ENCODE results near the gene GABRG3. TPM values are rescaled to one million over a fixed set of nuclear protein-coding genes. Genes with fewer than 3 reads are reported as not detected.

GABRG3 gene
- total and polyA plus RNA-seq, 7 donors = under 0.01 to 0.28 (median 0.05) TPM; not detected in 3

DNA sequence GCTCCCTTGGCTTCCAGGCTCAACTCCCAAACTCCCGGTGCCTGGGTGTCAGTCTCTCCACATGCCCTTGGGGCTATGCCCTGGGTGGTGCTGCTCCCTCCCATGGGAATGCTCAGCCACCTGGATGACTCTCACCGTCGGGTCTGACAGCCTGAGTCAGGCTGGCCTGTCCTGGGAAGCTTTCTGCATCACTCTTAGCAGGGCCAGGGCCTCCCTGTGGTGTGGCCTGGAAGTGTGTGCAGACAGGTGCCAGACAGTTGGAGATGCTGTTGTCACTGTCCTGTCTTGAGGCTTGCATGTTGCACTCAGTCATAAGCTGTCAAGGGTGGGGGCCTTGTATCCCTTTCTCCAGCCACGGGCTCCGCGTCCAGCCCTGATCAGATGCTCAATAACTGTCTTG lies 71.7 kb downstream of the GABRG3 start:
- 87 to 89% methylated on average over 6 of the region's 6 CpGs for WGBS, 2 donors
- H3K27ac ChIP-seq = no peak overlapping the region
- no peaks in the 10 kb centered on the region for H3K36me3 ChIP-seq
- H3K4me3 ChIP-seq = no peak overlapping the region
- no peaks in the 10 kb centered on the region for H3K9me3 ChIP-seq
- intact Hi-C loops (cut with DNase I) = no loop called here
- no peaks in the 10 kb centered on the region for H3K27me3 ChIP-seq
- TF ChIP-seq POLR2AphosphoS5 (IDR thresholded peaks at IDR 0.05) = no peak
- no peak for DNase-seq
- no peaks in the 10 kb centered on the region for H3K4me1 ChIP-seq

- Histone ChIP-seq H3K27me3 (no peaks in the 10 kb centered on the region), H3K4me1 (no peaks in the 10 kb centered on the region), H3K27ac (no peak overlapping the region), H3K4me3 (no peak overlapping the region), H3K36me3 (no peaks in the 10 kb centered on the region), H3K9me3 (no peaks in the 10 kb centered on the region)
- DNase-seq = no peak
- TF ChIP-seq POLR2A (IDR thresholded peaks at IDR 0.05) (no peak), EP300 (IDR thresholded peaks at IDR 0.05) (no peak), CTCF (IDR thresholded peaks at IDR 0.05) (no peak), POLR2AphosphoS5 (IDR thresholded peaks at IDR 0.05) (no peak)
- intact Hi-C loops (cut with DNase I) = no loop called here
- WGBS, 2 donors = 76 to 79% methylated on average over 6 of the region's 6 CpGs
Measured at GRCh38 chr15:27043770-27044169, 72.8 kb downstream of the GABRG3 start.

- Histone ChIP-seq H3K27ac (no peak overlapping the region), H3K36me3 (no peaks in the 10 kb centered on the region), H3K4me1 (no peaks in the 10 kb centered on the region), H3K9me3 (no peaks in the 10 kb centered on the region), H3K4me3 (no peak overlapping the region), H3K27me3 (no peaks in the 10 kb centered on the region)
- no peak for DNase-seq
- no peak for TF ChIP-seq EP300 (IDR thresholded peaks at IDR 0.05)
- no peak for TF ChIP-seq CTCF (IDR thresholded peaks at IDR 0.05)
- TF ChIP-seq POLR2A (IDR thresholded peaks at IDR 0.05) = no peak
- TF ChIP-seq POLR2AphosphoS5 (IDR thresholded peaks at IDR 0.05) = no peak
- 90 to 91% methylated on average over 16 of the region's 16 CpGs for WGBS, 2 donors
- intact Hi-C loops (cut with DNase I) = no loop called here
Measured at GRCh38 chr15:27045796-27046195, 74.8 kb downstream of the GABRG3 start.

- Histone ChIP-seq H3K27me3 (no peaks in the 10 kb centered on the region), H3K4me1 (no peaks in the 10 kb centered on the region), H3K27ac (no peak overlapping the region), H3K9me3 (no peaks in the 10 kb centered on the region), H3K36me3 (no peaks in the 10 kb centered on the region), H3K4me3 (no peak overlapping the region)
- TF ChIP-seq EP300 (IDR thresholded peaks at IDR 0.05) (no peak), POLR2A (IDR thresholded peaks at IDR 0.05) (no peak), POLR2AphosphoS5 (IDR thresholded peaks at IDR 0.05) (no peak), CTCF (IDR thresholded peaks at IDR 0.05) (no peak)
- 75 to 81% methylated on average over 3 of the region's 3 CpGs for WGBS, 2 donors
- intact Hi-C loops (cut with DNase I) = no loop called here
- DNase-seq = no peak
Measured at GRCh38 chr15:27046880-27047279, 75.9 kb downstream of the GABRG3 start.

- TF ChIP-seq CTCF (IDR thresholded peaks at IDR 0.05) = no peak
- TF ChIP-seq POLR2AphosphoS5 (IDR thresholded peaks at IDR 0.05) = no peak
- no peak for TF ChIP-seq POLR2A (IDR thresholded peaks at IDR 0.05)
- TF ChIP-seq EP300 (IDR thresholded peaks at IDR 0.05) = no peak
Measured at GRCh38 chr15:27050163-27050562, 79.2 kb downstream of the GABRG3 start.

More at GRCh38 chr15:27050163-27050562, 79.2 kb downstream of the GABRG3 start:
- no peaks in the 10 kb centered on the region for H3K4me1 ChIP-seq
- no peak overlapping the region for H3K27ac ChIP-seq
- no peaks in the 10 kb centered on the region for H3K27me3 ChIP-seq
- intact Hi-C loops (cut with DNase I) = loop anchor here (10.0 kb wide), 1 partner anchor 305 kb away; no protein-coding TSS in a partner anchor
- no peak overlapping the region for H3K4me3 ChIP-seq
- no peaks in the 10 kb centered on the region for H3K9me3 ChIP-seq
- no peak for DNase-seq
- 28 to 38% methylated on average over 4 of the region's 4 CpGs for WGBS, 2 donors
- no peaks in the 10 kb centered on the region for H3K36me3 ChIP-seq
